GM12878 (cell line): Measurements from ENCODE around the gene TCOF1. TPM values are rescaled to one million over a fixed set of nuclear protein-coding genes. Genes with fewer than 3 reads are reported as not detected.

Source experiments
- BACH1 ChIP-seq: fragments of 450-650 bp; IDR thresholded peaks from 2 replicates; pipeline ENCODE4 v1.6.1; 2017; ENCODE audit warnings: mild to moderate bottlenecking, borderline replicate concordance
- BCL11A ChIP-seq: IDR thresholded peaks from 2 replicates; pipeline ENCODE4 v1.6.1; 2011; ENCODE audit warnings: low read depth, low read length
- BRCA1 ChIP-seq: IDR thresholded peaks from 2 replicates; pipeline ENCODE4 v1.6.1; 2011; ENCODE audit warnings: low read depth, low read length, improper control_type of control experiment
- CHD1 ChIP-seq: IDR thresholded peaks from 2 replicates; pipeline ENCODE4 v1.6.1; 2012; ENCODE audit warnings: low read depth, low read length, improper control_type of control experiment
- CREM ChIP-seq: IDR thresholded peaks from 2 replicates; pipeline ENCODE4 v1.6.1; 2014; ENCODE audit warnings: antibody characterized with exemption, low read depth
- CTCF ChIP-seq, 3 experiments: IDR thresholded peaks in 2 of 3; conservative IDR thresholded peaks in 1 of 3; 2 replicates each; pipeline ENCODE4 v1.5.1; 2011; ENCODE audit warnings: low read depth in 3 of 3, low read length in 3 of 3, mild to moderate bottlenecking in 3 of 3, control low read depth in 2 of 3, moderate library complexity in 2 of 3, inconsistent platforms in 1 of 3, mixed read lengths in 1 of 3; ENCODE audit not compliant: control insufficient read depth in 2 of 3, insufficient read depth in 1 of 3; ENCODE audit errors: extremely low read depth in 1 of 3
- CUX1 ChIP-seq: IDR thresholded peaks from 2 replicates; pipeline ENCODE4 v1.6.1; 2012; ENCODE audit warnings: improper control_type of control experiment, low read depth, low read length; ENCODE audit not compliant: insufficient replicate concordance
- E2F4 ChIP-seq: IDR thresholded peaks from 2 replicates; pipeline ENCODE4 v1.6.1; 2012; ENCODE audit warnings: low read depth, low read length, improper control_type of control experiment
- HDGF ChIP-seq: fragments of 450-650 bp; IDR thresholded peaks from 2 replicates; pipeline ENCODE4 v1.6.1; 2016; ENCODE audit warnings: antibody characterized with exemption
- MXI1 ChIP-seq: fragments of 150-350 bp; IDR thresholded peaks from 2 replicates; pipeline ENCODE4 v1.6.1; 2011; ENCODE audit warnings: low read depth, mild to moderate bottlenecking, inconsistent platforms, low read length, improper control_type of control experiment
- NFYA ChIP-seq: IDR thresholded peaks from 2 replicates; pipeline ENCODE4 v1.6.1; 2011; ENCODE audit warnings: low read depth, mild to moderate bottlenecking, low read length, improper control_type of control experiment, borderline replicate concordance
- NR2C1 ChIP-seq: fragments of 450-650 bp; IDR thresholded peaks from 2 replicates; pipeline ENCODE4 v1.6.1; 2017; ENCODE audit warnings: antibody characterized with exemption, mild to moderate bottlenecking, moderate library complexity
- PML ChIP-seq: IDR thresholded peaks from 2 replicates; pipeline ENCODE4 v1.6.1; 2012; ENCODE audit warnings: low read length, inconsistent platforms
- RB1 ChIP-seq: fragments of 450-650 bp; formaldehyde crosslinking; IDR thresholded peaks from 2 replicates; pipeline ENCODE4 v1.6.1; 2017; ENCODE audit warnings: mild to moderate bottlenecking, borderline replicate concordance
- SMAD1 ChIP-seq: fragments of 450-650 bp; IDR thresholded peaks from 2 replicates; pipeline ENCODE4 v1.6.1; 2018; ENCODE audit warnings: mild to moderate bottlenecking, low read depth; ENCODE audit not compliant: partially characterized antibody
- SMC3 ChIP-seq: IDR thresholded peaks from 2 replicates; pipeline ENCODE4 v1.6.1; 2011; ENCODE audit warnings: low read length, improper control_type of control experiment, borderline replicate concordance
- STAT1 ChIP-seq: fragments of 450-650 bp; conservative IDR thresholded peaks from 2 replicates; pipeline ENCODE4 v1.6.1; 2014; ENCODE audit warnings: antibody characterized with exemption, mild to moderate bottlenecking
- TCF3 ChIP-seq: IDR thresholded peaks from 2 replicates; pipeline ENCODE4 v1.6.1; 2012; ENCODE audit warnings: low read depth, mild to moderate bottlenecking, low read length, borderline replicate concordance; ENCODE audit not compliant: insufficient read depth
- ZSCAN29 ChIP-seq: fragments of 450-650 bp; IDR thresholded peaks from 2 replicates; pipeline ENCODE4 v1.6.1; 2017; ENCODE audit warnings: mild to moderate bottlenecking, moderate library complexity
- polyA plus RNA-seq, 11 experiments: library from polyadenylated mRNA; depleted of rRNA in 4 of 11; unstranded in 6 of 11; stranded (reverse) in 5 of 11; fragments of >200 nt; fragmentation: Nextera tagmentation in 4 of 11; fragmentation: Illumina TruSeq in 1 of 11; extraction: Ambion mirVana in 4 of 11; extraction: Trizol in 1 of 11; gene quantifications; 1 replicate in 1 of 11; 2 replicates in 10 of 11; pipeline versions ENCODE4 v1.2.1 to v1.2.3, GENCODE V29; 2011 to 2016; ENCODE audit warnings: inconsistent platforms in 2 of 11, missing spikeins in 2 of 11, low read depth in 1 of 11
- total RNA-seq, 4 experiments: library from RNA; depleted of rRNA in 3 of 4; stranded (reverse); fragments of >200 nt in 3 of 4; fragmentation: Illumina TruSeq in 1 of 4; extraction: Trizol in 1 of 4; gene quantifications; 2 replicates each; pipeline versions ENCODE4 v1.2.1 to v1.2.3, GENCODE V29; 2013 to 2021
- TF ChIP-seq, protein P1 (sequence below): fragments of 450-650 bp; IDR thresholded peaks from 2 replicates; pipeline ENCODE4 v1.6.1; 2017; ENCODE audit warnings: mild to moderate bottlenecking

The TCOF1 gene
- total and polyA plus RNA-seq, 10 of the 15 experiments (the other 5 are each of a cell fraction or from before 2014, with no cell fraction given) = 8.7 to 83.9 (median 38.9) TPM

DNA sequence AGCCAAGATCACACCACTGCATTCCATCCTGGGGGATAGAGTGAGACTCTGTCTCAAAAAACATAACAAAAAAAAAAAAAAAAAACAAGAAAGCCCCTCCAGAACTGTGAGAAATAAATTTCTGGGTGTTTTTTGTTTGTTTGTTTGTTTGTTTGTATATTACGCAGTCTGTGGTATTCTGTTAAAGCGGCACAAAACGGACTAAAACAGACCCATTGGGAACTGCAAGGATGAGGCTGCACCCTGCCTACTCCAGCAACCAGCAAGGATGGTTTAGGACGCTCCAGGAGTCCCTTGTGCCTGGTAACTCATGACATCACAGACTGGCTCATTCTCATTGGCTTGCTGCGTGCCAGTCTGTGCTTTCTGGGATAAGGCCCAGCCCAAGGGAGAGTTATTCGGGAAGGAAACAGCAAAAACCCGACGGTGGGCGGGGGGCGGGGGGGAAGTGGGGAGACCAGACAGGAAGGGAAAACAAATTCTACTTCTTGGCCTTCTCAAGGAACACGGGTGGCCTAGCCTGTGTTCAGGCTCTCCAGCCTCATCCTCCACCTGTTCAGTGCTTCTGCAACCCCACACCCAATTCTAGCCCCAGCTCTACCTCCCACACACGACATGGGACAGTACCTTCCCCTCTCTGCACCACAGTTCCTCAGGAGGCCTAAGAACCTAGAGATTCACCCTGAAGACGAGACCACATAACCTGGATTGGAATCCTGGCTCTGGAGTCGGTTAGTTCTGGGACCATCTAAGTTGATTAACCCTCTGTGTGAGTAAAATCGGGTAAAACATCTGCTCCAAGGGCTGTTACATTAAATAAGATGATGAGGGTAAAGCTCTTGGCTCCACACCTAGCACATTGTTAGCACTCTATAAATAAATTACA is 52.4 kb downstream of the TCOF1 start (continued):
- TF ChIP-seq CUX1 (no peak), CHD1 (0 out of 2 replicates have a peak, but pooled peaks have one; percentile 2), STAT1 (no peak), TCF3 (peak; percentile 71; the same call in 1 of the 2 replicates), NFYA (no peak), BRCA1 (no peak), NR2C1 (no peak), MXI1 (no peak; the same call in 1 of the 2 replicates), BACH1 (peak; percentile 93), PML (no peak), HDGF (no peak), E2F4 (no peak), SMC3 (no peak), SMAD1 (peak; percentile 36), BCL11A (peak; percentile 49; the same call in 1 of the 2 replicates), ZSCAN29 (peak; percentile 74; the same call in 1 of the 2 replicates), CTCF (IDR thresholded peaks at IDR 0.05 in 2 of 3, conservative IDR thresholded peaks at IDR 0.05 in 1 of 3; ENCODE audit: control insufficient read depth in 2 of 3, extremely low read depth in 1 of 3, insufficient read depth in 1 of 3, low read depth in 3 of 3, low read length in 3 of 3) (no peak), RB1 (no peak), CREM (peak; percentile 95)
- TF ChIP-seq, protein P1, sequence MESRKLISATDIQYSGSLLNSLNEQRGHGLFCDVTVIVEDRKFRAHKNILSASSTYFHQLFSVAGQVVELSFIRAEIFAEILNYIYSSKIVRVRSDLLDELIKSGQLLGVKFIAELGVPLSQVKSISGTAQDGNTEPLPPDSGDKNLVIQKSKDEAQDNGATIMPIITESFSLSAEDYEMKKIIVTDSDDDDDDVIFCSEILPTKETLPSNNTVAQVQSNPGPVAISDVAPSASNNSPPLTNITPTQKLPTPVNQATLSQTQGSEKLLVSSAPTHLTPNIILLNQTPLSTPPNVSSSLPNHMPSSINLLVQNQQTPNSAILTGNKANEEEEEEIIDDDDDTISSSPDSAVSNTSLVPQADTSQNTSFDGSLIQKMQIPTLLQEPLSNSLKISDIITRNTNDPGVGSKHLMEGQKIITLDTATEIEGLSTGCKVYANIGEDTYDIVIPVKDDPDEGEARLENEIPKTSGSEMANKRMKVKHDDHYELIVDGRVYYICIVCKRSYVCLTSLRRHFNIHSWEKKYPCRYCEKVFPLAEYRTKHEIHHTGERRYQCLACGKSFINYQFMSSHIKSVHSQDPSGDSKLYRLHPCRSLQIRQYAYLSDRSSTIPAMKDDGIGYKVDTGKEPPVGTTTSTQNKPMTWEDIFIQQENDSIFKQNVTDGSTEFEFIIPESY = no peak
